ENCODE data around the gene PARD3B. TPM values are rescaled to one million over a fixed set of nuclear protein-coding genes. Genes with fewer than 3 reads are reported as not detected.

PARD3B gene
- total and polyA plus RNA-seq, 2 of the 8 experiments (the other 6 are each of a cell fraction or from before 2014, with no cell fraction given): 1.2 to 5.7 TPM

GRCh38 chr2:205535001-205535400 is 989.7 kb downstream of the PARD3B start:
- H3K27ac ChIP-seq (ENCODE audit: low read depth, low read length): no peak overlapping the region
- H3K79me2 ChIP-seq (ENCODE audit: control insufficient read depth in 1 of 2, insufficient read depth in 2 of 2, low read length in 2 of 2): no peaks in the 10 kb centered on the region
- H3K27me3 ChIP-seq (replicated peaks in 1 of 4; ENCODE audit: control insufficient read depth in 3 of 4, extremely low read depth in 1 of 4, insufficient read depth in 3 of 4, low read length in 3 of 4): no peaks in the 10 kb centered on the region
- H2BK5ac ChIP-seq (ENCODE audit: low read depth, low read length): no peak overlapping the region
- no peak overlapping the region for H2AK5ac ChIP-seq (ENCODE audit: low read depth, low read length)
- no peak overlapping the region for H4K8ac ChIP-seq (ENCODE audit: extremely low read depth, insufficient read depth, low read length)
- no peak overlapping the region for H2AFZ ChIP-seq (ENCODE audit: low read length)
- H4K20me1 ChIP-seq (replicated peaks in 1 of 2; ENCODE audit: control insufficient read depth in 1 of 2, insufficient read depth in 2 of 2, low read length in 2 of 2): no peaks in the 10 kb centered on the region
- no peak for FAIRE-seq
- no peak overlapping the region for H3K9ac ChIP-seq (replicated peaks in 1 of 4; ENCODE audit: extremely low read depth in 1 of 4, low read depth in 3 of 4, low read length in 3 of 4)
- no peak overlapping the region for H3K18ac ChIP-seq (ENCODE audit: extremely low read depth, low read length)
- H4K91ac ChIP-seq (replicated peaks; ENCODE audit: insufficient read length, low read length): no peak overlapping the region
- no peak overlapping the region for H2BK15ac ChIP-seq (ENCODE audit: low read length)
- ChIA-PET CTCF (ENCODE audit: partially characterized antibody) (interaction anchor here (0.8 to 1.3 kb wide), 6 partner anchors 10 to 144 kb away, joined by 3 to 4 read pairs (median 4); no protein-coding TSS in a partner anchor), POLR2A (ENCODE audit: partially characterized antibody) (interaction anchor here (0.6 kb wide), 1 partner anchor 39 kb away, joined by 3 read pairs; no protein-coding TSS in a partner anchor)
- H3K23me2 ChIP-seq (ENCODE audit: low read depth, low read length): no peaks in the 10 kb centered on the region
- no peak overlapping the region for H3K14ac ChIP-seq (ENCODE audit: insufficient read length)
- H3K4me3 ChIP-seq (ENCODE audit: extremely low read depth in 1 of 4, insufficient read depth in 2 of 4, low read depth in 3 of 4, low read length in 4 of 4): no peak overlapping the region
- H3K4me2 ChIP-seq (ENCODE audit: insufficient read depth in 1 of 2, low read depth in 2 of 2, low read length in 2 of 2): no peak overlapping the region
- H3K23ac ChIP-seq (ENCODE audit: insufficient read length): no peak overlapping the region
- H2BK12ac ChIP-seq (ENCODE audit: low read depth, low read length): no peak overlapping the region
- no peak overlapping the region for H3K56ac ChIP-seq (replicated peaks; ENCODE audit: insufficient read length, low read depth, low read length)
- H3K79me1 ChIP-seq (ENCODE audit: low read depth, low read length): no peaks in the 10 kb centered on the region
- no peaks in the 10 kb centered on the region for H3K9me3 ChIP-seq (ENCODE audit: insufficient read depth in 2 of 2, low read depth in 1 of 2, low read length in 1 of 2)
- no peaks in the 10 kb centered on the region for H3K36me3 ChIP-seq (ENCODE audit: control insufficient read depth in 2 of 4, insufficient read depth in 4 of 4, low read length in 3 of 4)
- DNase-seq (ENCODE audit: low read depth in 1 of 2, low spot score in 2 of 2): no peak
- no peak for TF ChIP-seq NRF1 (IDR thresholded peaks at IDR 0.05; ENCODE audit: low read depth, low read length)
- TF ChIP-seq RFX5 (IDR thresholded peaks at IDR 0.05; ENCODE audit: borderline replicate concordance, low read depth, low read length): no peak
- TF ChIP-seq KDM4A (IDR thresholded peaks at IDR 0.05; ENCODE audit: low read depth, low read length, severe bottlenecking): no peak
- H3K4ac ChIP-seq (replicated peaks; ENCODE audit: insufficient read length, low read depth, low read length): no peak overlapping the region
- no peaks in the 10 kb centered on the region for H3K4me1 ChIP-seq (replicated peaks in 1 of 4; ENCODE audit: control insufficient read depth in 3 of 4, insufficient read depth in 4 of 4, low read length in 3 of 4)
- 94% methylated on average over 3 of the region's 3 CpGs; no CpG with 5 or more reads in 1 of the 2 experiments for WGBS, 2 experiments (ENCODE audit: extremely low coverage in 1 of 2, insufficient coverage in 1 of 2, insufficient read length in 1 of 2, insufficient replicate concordance in 2 of 2, low coverage in 1 of 2, low lambda C conversion rate in 2 of 2, missing lambda C conversion rate in 1 of 2)
- no peak overlapping the region for H4K5ac ChIP-seq (ENCODE audit: insufficient read length, low read depth, low read length)
- no peak overlapping the region for H2BK20ac ChIP-seq (ENCODE audit: low read length)
- H2BK120ac ChIP-seq (replicated peaks; ENCODE audit: low read depth, low read length): no peak overlapping the region

Measured in H1 (cell line).